ENCODE data around the gene PNMT. TPM values are rescaled to one million over a fixed set of nuclear protein-coding genes. Genes with fewer than 3 reads are reported as not detected.

PNMT gene
- total and polyA plus RNA-seq, 2 of the 13 experiments (the other 11 are each of a cell fraction or from before 2014, with no cell fraction given): 0.25 TPM; not detected in 1

DNA sequence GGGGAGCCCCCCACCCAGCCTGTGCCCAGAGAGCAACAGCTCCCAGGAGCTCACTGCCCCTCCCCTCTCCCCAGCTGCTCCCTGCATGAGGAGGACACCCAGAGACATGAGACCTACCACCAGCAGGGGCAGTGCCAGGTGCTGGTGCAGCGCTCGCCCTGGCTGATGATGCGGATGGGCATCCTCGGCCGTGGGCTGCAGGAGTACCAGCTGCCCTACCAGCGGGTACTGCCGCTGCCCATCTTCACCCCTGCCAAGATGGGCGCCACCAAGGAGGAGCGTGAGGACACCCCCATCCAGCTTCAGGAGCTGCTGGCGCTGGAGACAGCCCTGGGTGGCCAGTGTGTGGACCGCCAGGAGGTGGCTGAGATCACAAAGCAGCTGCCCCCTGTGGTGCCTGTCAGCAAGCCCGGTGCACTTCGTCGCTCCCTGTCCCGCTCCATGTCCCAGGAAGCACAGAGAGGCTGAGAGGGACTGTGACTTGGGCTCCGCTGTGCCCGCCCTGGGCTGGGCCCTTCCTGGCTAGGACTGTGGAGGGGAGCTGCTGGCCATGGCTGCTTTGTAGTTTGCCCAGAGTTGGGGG is 2.5 kb upstream of the PNMT start:
- H3K27me3 ChIP-seq (ENCODE audit: control insufficient read depth in 1 of 2, insufficient read depth in 2 of 2, low read length in 2 of 2): peaks cover 10 to 43% of the 10 kb centered on the region in 2 experiments
- BruUV-seq (replicated peaks): no TSS peak
- H2AFZ ChIP-seq (ENCODE audit: low read length): no peak overlapping the region
- CTCF ChIA-PET (ENCODE audit: low intra/inter-chr PET ratio, low total read pairs): interaction anchor here (3.6 kb wide), 1 partner anchor 43 kb away, joined by 22 read pairs; no protein-coding TSS in a partner anchor
- no peak overlapping the region for H3K4me2 ChIP-seq (ENCODE audit: low read depth, low read length)
- FAIRE-seq: no peak
- peak; percentile 51 for ATAC-seq
- no peaks in the 10 kb centered on the region for H3K79me2 ChIP-seq (ENCODE audit: insufficient read depth, low read length)
- in situ Hi-C loops (cut with HindIII; ENCODE audit: extremely low pct_ligation_motif_present, low pct_unique_long_range_greater_than_20kb): no loop called here
- no peak for DNase-seq (ENCODE audit: low spot score)
- WGBS (ENCODE audit: low lambda C conversion rate): 50% methylated on average over 9 of the region's 17 CpGs
- H3K4me3 ChIP-seq (replicated peaks in 1 of 3; ENCODE audit: insufficient read depth in 1 of 3, low read depth in 2 of 3, low read length in 3 of 3): no peak overlapping the region
- H3K9me3 ChIP-seq (ENCODE audit: low read length): no peaks in the 10 kb centered on the region
- no peaks in the 10 kb centered on the region for H4K20me1 ChIP-seq (ENCODE audit: insufficient read depth, low read length)
- intact Hi-C loops (cut with micrococcal nuclease; ENCODE audit: unreplicated experiment): no loop called here
- POLR2A ChIA-PET: interaction anchor here (0.7 to 4.1 kb wide), 3 partner anchors 10 to 34 kb away, joined by 3 to 25 read pairs (median 8); partner anchors contain the start of gene ERBB2
- no peak overlapping the region for H3K27ac ChIP-seq (ENCODE audit: extremely low read length, insufficient read depth, low read length)
- peaks cover 59% of the 10 kb centered on the region for H3K4me1 ChIP-seq (ENCODE audit: insufficient read depth, low read length)
- H3K36me3 ChIP-seq (replicated peaks in 1 of 2; ENCODE audit: control insufficient read depth in 1 of 2, insufficient read depth in 2 of 2, low read length in 2 of 2): peaks cover 2 to 4% of the 10 kb centered on the region in 2 experiments; a peak in 4 of 5 replicates
- no peak overlapping the region for H3K9ac ChIP-seq (ENCODE audit: insufficient read depth, low read depth, low read length)
- TF ChIP-seq, protein P1, sequence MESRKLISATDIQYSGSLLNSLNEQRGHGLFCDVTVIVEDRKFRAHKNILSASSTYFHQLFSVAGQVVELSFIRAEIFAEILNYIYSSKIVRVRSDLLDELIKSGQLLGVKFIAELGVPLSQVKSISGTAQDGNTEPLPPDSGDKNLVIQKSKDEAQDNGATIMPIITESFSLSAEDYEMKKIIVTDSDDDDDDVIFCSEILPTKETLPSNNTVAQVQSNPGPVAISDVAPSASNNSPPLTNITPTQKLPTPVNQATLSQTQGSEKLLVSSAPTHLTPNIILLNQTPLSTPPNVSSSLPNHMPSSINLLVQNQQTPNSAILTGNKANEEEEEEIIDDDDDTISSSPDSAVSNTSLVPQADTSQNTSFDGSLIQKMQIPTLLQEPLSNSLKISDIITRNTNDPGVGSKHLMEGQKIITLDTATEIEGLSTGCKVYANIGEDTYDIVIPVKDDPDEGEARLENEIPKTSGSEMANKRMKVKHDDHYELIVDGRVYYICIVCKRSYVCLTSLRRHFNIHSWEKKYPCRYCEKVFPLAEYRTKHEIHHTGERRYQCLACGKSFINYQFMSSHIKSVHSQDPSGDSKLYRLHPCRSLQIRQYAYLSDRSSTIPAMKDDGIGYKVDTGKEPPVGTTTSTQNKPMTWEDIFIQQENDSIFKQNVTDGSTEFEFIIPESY (CRISPR knock-in tag; IDR thresholded peaks at IDR 0.05): peak; percentile 37; the same call in 1 of the 2 replicates
- TF ChIP-seq ZNF331 (CRISPR knock-in tag; IDR thresholded peaks at IDR 0.05) (no peak), HNRNPL (IDR thresholded peaks at IDR 0.05; ENCODE audit: low read depth, low read length) (peak; percentile 92), DMAP1 (CRISPR knock-in tag; IDR thresholded peaks at IDR 0.05) (no peak), FOXM1 (CRISPR knock-in tag; IDR thresholded peaks at IDR 0.05) (no peak), HOXA7 (CRISPR knock-in tag; IDR thresholded peaks at IDR 0.05) (no peak), AGO2 (optimal IDR thresholded peaks at IDR 0.05; ENCODE audit: low read depth, low read length) (peak; percentile 35), HDAC1 (CRISPR knock-in tag; IDR thresholded peaks at IDR 0.05) (0 out of 2 replicates have a peak, but pooled peaks have one; percentile 13), ZNF282 (IDR thresholded peaks at IDR 0.05; ENCODE audit: partially characterized antibody) (no peak), CBX2 (IDR thresholded peaks at IDR 0.05; ENCODE audit: low read depth, low read length) (no peak), CBX2 (CRISPR knock-in tag; IDR thresholded peaks at IDR 0.05; ENCODE audit: low read depth) (no peak), KLF15 (CRISPR knock-in tag; IDR thresholded peaks at IDR 0.05; ENCODE audit: borderline replicate concordance) (no peak), AGO1 (IDR thresholded peaks at IDR 0.05; ENCODE audit: low read depth, low read length, poor library complexity, severe bottlenecking) (peak; percentile 66), ZNF292 (CRISPR knock-in tag; IDR thresholded peaks at IDR 0.05; ENCODE audit: borderline replicate concordance, low read depth) (no peak), KDM2A (CRISPR knock-in tag; IDR thresholded peaks at IDR 0.05; ENCODE audit: borderline replicate concordance, low read depth) (peak; percentile 30; the same call in 1 of the 2 replicates), MTA1 (CRISPR knock-in tag; IDR thresholded peaks at IDR 0.05; ENCODE audit: borderline replicate concordance) (no peak), FOXP1 (IDR thresholded peaks at IDR 0.05) (no peak), FOXP1 (CRISPR knock-in tag; IDR thresholded peaks at IDR 0.05) (no peak)
- TF ChIP-seq, protein P2, sequence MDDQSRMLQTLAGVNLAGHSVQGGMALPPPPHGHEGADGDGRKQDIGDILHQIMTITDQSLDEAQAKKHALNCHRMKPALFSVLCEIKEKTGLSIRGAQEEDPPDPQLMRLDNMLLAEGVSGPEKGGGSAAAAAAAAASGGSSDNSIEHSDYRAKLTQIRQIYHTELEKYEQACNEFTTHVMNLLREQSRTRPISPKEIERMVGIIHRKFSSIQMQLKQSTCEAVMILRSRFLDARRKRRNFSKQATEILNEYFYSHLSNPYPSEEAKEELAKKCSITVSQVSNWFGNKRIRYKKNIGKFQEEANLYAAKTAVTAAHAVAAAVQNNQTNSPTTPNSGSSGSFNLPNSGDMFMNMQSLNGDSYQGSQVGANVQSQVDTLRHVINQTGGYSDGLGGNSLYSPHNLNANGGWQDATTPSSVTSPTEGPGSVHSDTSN (CRISPR knock-in tag; IDR thresholded peaks at IDR 0.05; ENCODE audit: borderline replicate concordance): no peak
- TF ChIP-seq, protein P3, sequence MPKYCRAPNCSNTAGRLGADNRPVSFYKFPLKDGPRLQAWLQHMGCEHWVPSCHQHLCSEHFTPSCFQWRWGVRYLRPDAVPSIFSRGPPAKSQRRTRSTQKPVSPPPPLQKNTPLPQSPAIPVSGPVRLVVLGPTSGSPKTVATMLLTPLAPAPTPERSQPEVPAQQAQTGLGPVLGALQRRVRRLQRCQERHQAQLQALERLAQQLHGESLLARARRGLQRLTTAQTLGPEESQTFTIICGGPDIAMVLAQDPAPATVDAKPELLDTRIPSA (CRISPR knock-in tag; IDR thresholded peaks at IDR 0.05; ENCODE audit: borderline replicate concordance): no peak
- TF ChIP-seq, protein P4, sequence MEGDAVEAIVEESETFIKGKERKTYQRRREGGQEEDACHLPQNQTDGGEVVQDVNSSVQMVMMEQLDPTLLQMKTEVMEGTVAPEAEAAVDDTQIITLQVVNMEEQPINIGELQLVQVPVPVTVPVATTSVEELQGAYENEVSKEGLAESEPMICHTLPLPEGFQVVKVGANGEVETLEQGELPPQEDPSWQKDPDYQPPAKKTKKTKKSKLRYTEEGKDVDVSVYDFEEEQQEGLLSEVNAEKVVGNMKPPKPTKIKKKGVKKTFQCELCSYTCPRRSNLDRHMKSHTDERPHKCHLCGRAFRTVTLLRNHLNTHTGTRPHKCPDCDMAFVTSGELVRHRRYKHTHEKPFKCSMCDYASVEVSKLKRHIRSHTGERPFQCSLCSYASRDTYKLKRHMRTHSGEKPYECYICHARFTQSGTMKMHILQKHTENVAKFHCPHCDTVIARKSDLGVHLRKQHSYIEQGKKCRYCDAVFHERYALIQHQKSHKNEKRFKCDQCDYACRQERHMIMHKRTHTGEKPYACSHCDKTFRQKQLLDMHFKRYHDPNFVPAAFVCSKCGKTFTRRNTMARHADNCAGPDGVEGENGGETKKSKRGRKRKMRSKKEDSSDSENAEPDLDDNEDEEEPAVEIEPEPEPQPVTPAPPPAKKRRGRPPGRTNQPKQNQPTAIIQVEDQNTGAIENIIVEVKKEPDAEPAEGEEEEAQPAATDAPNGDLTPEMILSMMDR (CRISPR knock-in tag; IDR thresholded peaks at IDR 0.05): peak; percentile 3
